Activated naive CD4-positive, alpha-beta T cell treated with Interleukin-2 at 50 U/mL for 16 hours (primary cell): ENCODE data around the gene GMEB2.
"Not testable (repeated sequence)": the region's sequence is repeated elsewhere in the genome, so short reads cannot be mapped to it uniquely, and the experiment has no call there.

Experiments used
- DNase-seq: peaks from one replicate; pipeline ENCODE4 v3.0.0-alpha.2; 2020

Gene GMEB2

GRCh38 chr20:63635431-63636141 is 8.7 kb upstream of the GMEB2 start:
- peak; percentile 70 for DNase-seq

GRCh38 chr20:63633732-63634131 is 6.8 kb upstream of the GMEB2 start:
- DNase-seq: no peak

- not testable (repeated sequence) for DNase-seq
Measured at GRCh38 chr20:63631426-63631825, 4.5 kb upstream of the GMEB2 start.

GRCh38 chr20:63630956-63631355 is 4.1 kb upstream of the GMEB2 start:
- DNase-seq: not testable (repeated sequence)

- peak; percentile 75 for DNase-seq
Measured at GRCh38 chr20:63628246-63628975, 1.5 kb upstream of the GMEB2 start.

- DNase-seq: no peak
Measured at GRCh38 chr20:63627751-63628245, 897 bp upstream of the GMEB2 start.

- peak; percentile 94 for DNase-seq
Measured at GRCh38 chr20:63627129-63627750, 339 bp upstream of the GMEB2 start.

GRCh38 chr20:63625771-63626423 is 1.0 kb downstream of the GMEB2 start:
- peak; percentile 26 for DNase-seq

- DNase-seq: no peak
Measured at GRCh38 chr20:63624486-63624885, 2.4 kb downstream of the GMEB2 start.

GRCh38 chr20:63622732-63623131 is 4.2 kb downstream of the GMEB2 start:
- no peak for DNase-seq

GRCh38 chr20:63622096-63622495 is 4.8 kb downstream of the GMEB2 start:
- DNase-seq: no peak

- DNase-seq: no peak
Measured at GRCh38 chr20:63620991-63621390, 5.9 kb downstream of the GMEB2 start.

GRCh38 chr20:63619505-63619904 is 7.4 kb downstream of the GMEB2 start:
- no peak for DNase-seq

GRCh38 chr20:63619086-63619485 is 7.8 kb downstream of the GMEB2 start:
- no peak for DNase-seq

GRCh38 chr20:63618291-63618980 is 8.5 kb downstream of the GMEB2 start:
- no peak for DNase-seq

- no peak for DNase-seq
Measured at GRCh38 chr20:63617876-63618265, 9.0 kb downstream of the GMEB2 start.

GRCh38 chr20:63617092-63617875 is 9.6 kb downstream of the GMEB2 start:
- no peak for DNase-seq

GRCh38 chr20:63613863-63614594 is 12.9 kb downstream of the GMEB2 start:
- DNase-seq: not testable (repeated sequence)

- DNase-seq: no peak
Measured at GRCh38 chr20:63612276-63612931, 14.5 kb downstream of the GMEB2 start.

GRCh38 chr20:63611646-63612045 is 15.3 kb downstream of the GMEB2 start:
- no peak for DNase-seq
